ENCODE results near the gene MCF2L2.

The MCF2L2 gene

DNA sequence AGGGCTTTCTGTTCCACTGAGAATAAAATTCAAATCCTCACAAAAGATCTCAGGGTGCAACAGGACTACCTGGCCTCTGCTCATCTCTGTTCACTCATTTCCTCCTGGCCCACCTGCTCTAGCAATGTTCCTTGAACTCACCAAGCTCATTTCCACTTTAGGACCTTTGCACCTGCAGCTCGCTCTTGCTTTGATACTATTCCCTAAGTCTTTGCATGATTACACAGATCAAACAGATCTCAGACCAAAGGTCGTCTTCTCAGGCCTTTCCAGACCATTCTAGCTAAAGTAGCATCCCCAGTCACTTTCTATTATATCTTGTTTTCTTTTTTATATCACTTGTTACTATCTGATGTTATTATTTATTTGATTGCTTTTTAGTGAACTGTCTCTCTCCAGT is 120.7 kb downstream of the MCF2L2 start:
- ChIA-PET CTCF (no interaction called here), POLR2A (no interaction called here)
- DNase-seq (ENCODE audit: extremely low spot score), result no peak
- TF ChIP-seq L3MBTL2 (conservative IDR thresholded peaks at IDR 0.05) (no peak), NFRKB (IDR thresholded peaks at IDR 0.05) (no peak), FOXK2 (IDR thresholded peaks at IDR 0.05) (no peak), LEF1 (IDR thresholded peaks at IDR 0.05; ENCODE audit: borderline replicate concordance) (no peak), PKNOX1 (IDR thresholded peaks at IDR 0.05) (no peak), ELF4 (IDR thresholded peaks at IDR 0.05) (no peak), ARNT (IDR thresholded peaks at IDR 0.05) (no peak), FOXM1 (IDR thresholded peaks at IDR 0.05; ENCODE audit: borderline replicate concordance) (no peak), CTBP1 (IDR thresholded peaks at IDR 0.05; ENCODE audit: borderline replicate concordance) (no peak), ZNF384 (IDR thresholded peaks at IDR 0.05) (no peak), TARDBP (IDR thresholded peaks at IDR 0.05) (no peak), SP1 (IDR thresholded peaks at IDR 0.05) (no peak), SUZ12 (IDR thresholded peaks at IDR 0.05) (no peak), HDGF (IDR thresholded peaks at IDR 0.05; ENCODE audit: borderline replicate concordance) (no peak), BHLHE40 (IDR thresholded peaks at IDR 0.05; ENCODE audit: borderline replicate concordance) (no peak), FOXA1 (IDR thresholded peaks at IDR 0.05) (no peak)

DNA sequence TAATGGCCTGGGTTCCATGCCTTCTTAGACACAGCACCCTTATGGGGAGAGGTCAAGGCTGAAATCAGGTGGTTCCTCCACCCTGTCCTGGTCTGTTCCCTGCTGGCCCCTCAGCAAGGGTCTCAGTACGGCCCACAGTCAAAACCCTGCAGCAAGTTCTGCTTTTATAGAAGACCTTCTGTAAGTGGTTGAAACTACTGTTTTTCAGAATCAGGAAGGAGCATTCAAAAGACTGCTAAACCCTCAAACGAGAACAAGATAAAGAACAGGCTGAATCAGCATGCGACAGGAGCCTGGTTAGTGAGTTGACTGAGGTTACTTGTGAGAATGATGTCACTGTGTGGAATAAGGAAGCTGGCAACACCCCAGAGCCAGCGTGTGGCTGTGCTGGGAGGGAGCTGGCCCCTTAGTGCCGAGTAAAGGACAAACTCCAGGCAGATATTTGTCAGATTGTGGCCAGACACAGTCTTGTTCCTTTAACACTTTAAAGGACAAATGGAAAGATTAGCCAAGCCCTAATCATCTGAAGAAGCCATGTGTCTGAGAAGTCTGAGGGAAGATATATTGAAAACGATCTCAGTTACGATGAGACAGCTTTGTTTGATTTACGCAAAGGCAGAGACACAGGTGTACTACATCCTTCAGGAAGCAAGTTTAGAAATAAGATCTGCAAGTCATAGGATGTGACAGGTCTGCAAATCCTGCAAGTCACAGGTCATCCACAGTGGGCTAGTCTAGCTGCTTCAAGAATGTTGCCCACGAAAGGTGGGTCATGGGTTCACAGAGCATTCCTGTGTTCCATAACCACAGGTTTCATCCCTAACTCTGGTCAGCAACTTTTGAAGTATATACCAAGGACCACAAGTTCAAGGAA is 121.4 kb downstream of the MCF2L2 start:
- CTCF ChIA-PET, result interaction anchor here (0.6 kb wide), 1 partner anchor 13 kb away, joined by 3 read pairs; no protein-coding TSS in a partner anchor
- peak; percentile 9 for DNase-seq (ENCODE audit: extremely low spot score)
- TF ChIP-seq HDGF (IDR thresholded peaks at IDR 0.05; ENCODE audit: borderline replicate concordance) (no peak), TARDBP (IDR thresholded peaks at IDR 0.05) (no peak), SP1 (IDR thresholded peaks at IDR 0.05) (no peak), BHLHE40 (IDR thresholded peaks at IDR 0.05; ENCODE audit: borderline replicate concordance) (no peak), LEF1 (IDR thresholded peaks at IDR 0.05; ENCODE audit: borderline replicate concordance) (no peak), NFRKB (IDR thresholded peaks at IDR 0.05) (no peak), ARNT (IDR thresholded peaks at IDR 0.05) (no peak), ZNF384 (IDR thresholded peaks at IDR 0.05) (no peak), SUZ12 (IDR thresholded peaks at IDR 0.05) (no peak), ELF4 (IDR thresholded peaks at IDR 0.05) (no peak), FOXM1 (IDR thresholded peaks at IDR 0.05; ENCODE audit: borderline replicate concordance) (no peak), L3MBTL2 (conservative IDR thresholded peaks at IDR 0.05) (no peak), FOXA1 (IDR thresholded peaks at IDR 0.05) (no peak)
- POLR2A ChIA-PET, result no interaction called here

DNA sequence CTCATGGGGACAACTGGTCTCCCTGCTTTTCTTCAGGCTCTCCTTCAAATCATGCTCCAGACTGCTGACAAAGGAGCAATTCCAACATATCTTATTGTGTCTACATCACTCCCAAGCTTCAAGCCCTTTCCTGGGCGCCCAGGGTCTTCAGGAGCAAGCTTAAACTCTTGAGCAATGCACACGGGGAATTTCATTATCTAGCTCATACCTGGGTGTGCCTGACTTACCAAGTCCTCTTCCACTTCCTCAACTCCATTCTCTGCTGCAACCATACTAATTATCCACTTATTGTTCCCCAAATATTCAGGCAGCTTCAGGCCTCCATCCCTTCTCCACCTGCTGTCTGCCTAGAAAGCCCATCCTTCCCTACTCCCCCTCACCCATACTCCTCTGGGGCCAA is 124.7 kb downstream of the MCF2L2 start:
- ChIA-PET POLR2A (no interaction called here), CTCF (no interaction called here)
- TF ChIP-seq LEF1 (IDR thresholded peaks at IDR 0.05; ENCODE audit: borderline replicate concordance), result no peak
- no peak for TF ChIP-seq FOXK2 (IDR thresholded peaks at IDR 0.05)
- no peak for TF ChIP-seq FOXA1 (IDR thresholded peaks at IDR 0.05)
- no peak for TF ChIP-seq FOXM1 (IDR thresholded peaks at IDR 0.05; ENCODE audit: borderline replicate concordance)
- no peak for TF ChIP-seq CTBP1 (IDR thresholded peaks at IDR 0.05; ENCODE audit: borderline replicate concordance)
- TF ChIP-seq SUZ12 (IDR thresholded peaks at IDR 0.05), result no peak
- no peak for TF ChIP-seq NFRKB (IDR thresholded peaks at IDR 0.05)
- TF ChIP-seq ARNT (IDR thresholded peaks at IDR 0.05), result no peak
- no peak for TF ChIP-seq ELF4 (IDR thresholded peaks at IDR 0.05)
- TF ChIP-seq ZNF384 (IDR thresholded peaks at IDR 0.05), result no peak
- no peak for TF ChIP-seq TARDBP (IDR thresholded peaks at IDR 0.05)
- no peak for DNase-seq (ENCODE audit: extremely low spot score)

- no peak for DNase-seq (ENCODE audit: extremely low spot score)
- TF ChIP-seq ZNF384 (IDR thresholded peaks at IDR 0.05) (no peak), LEF1 (IDR thresholded peaks at IDR 0.05; ENCODE audit: borderline replicate concordance) (no peak), ARNT (IDR thresholded peaks at IDR 0.05) (no peak), TARDBP (IDR thresholded peaks at IDR 0.05) (no peak), ELF4 (IDR thresholded peaks at IDR 0.05) (no peak), FOXK2 (IDR thresholded peaks at IDR 0.05) (no peak), BHLHE40 (IDR thresholded peaks at IDR 0.05; ENCODE audit: borderline replicate concordance) (no peak), NFRKB (IDR thresholded peaks at IDR 0.05) (no peak)
- POLR2A ChIA-PET, result no interaction called here
- CTCF ChIA-PET, result interaction anchor here (0.6 kb wide), 1 partner anchor 557 kb away, joined by 3 read pairs; no protein-coding TSS in a partner anchor
Observed at GRCh38 chr3:183301937-183302580, 126.4 kb downstream of the MCF2L2 start.

GRCh38 chr3:183300996-183301562 is 127.3 kb downstream of the MCF2L2 start:
- CTCF ChIA-PET, result no interaction called here
- TF ChIP-seq HDGF (IDR thresholded peaks at IDR 0.05; ENCODE audit: borderline replicate concordance), result no peak
- no peak for TF ChIP-seq L3MBTL2 (conservative IDR thresholded peaks at IDR 0.05)
- no peak for TF ChIP-seq PKNOX1 (IDR thresholded peaks at IDR 0.05)
- TF ChIP-seq BHLHE40 (IDR thresholded peaks at IDR 0.05; ENCODE audit: borderline replicate concordance), result no peak
- no peak for TF ChIP-seq FOXM1 (IDR thresholded peaks at IDR 0.05; ENCODE audit: borderline replicate concordance)
- TF ChIP-seq FOXK2 (IDR thresholded peaks at IDR 0.05), result no peak
- TF ChIP-seq SUZ12 (IDR thresholded peaks at IDR 0.05), result no peak
- TF ChIP-seq ELF4 (IDR thresholded peaks at IDR 0.05), result no peak
- no peak for TF ChIP-seq ARNT (IDR thresholded peaks at IDR 0.05)
- TF ChIP-seq LEF1 (IDR thresholded peaks at IDR 0.05; ENCODE audit: borderline replicate concordance), result no peak
- TF ChIP-seq CTBP1 (IDR thresholded peaks at IDR 0.05; ENCODE audit: borderline replicate concordance), result no peak
- no peak for TF ChIP-seq SP1 (IDR thresholded peaks at IDR 0.05)
- no peak for TF ChIP-seq TARDBP (IDR thresholded peaks at IDR 0.05)
- TF ChIP-seq FOXA1 (IDR thresholded peaks at IDR 0.05), result no peak
- no peak for TF ChIP-seq NFRKB (IDR thresholded peaks at IDR 0.05)
- no peak for TF ChIP-seq ZNF384 (IDR thresholded peaks at IDR 0.05)
- POLR2A ChIA-PET, result no interaction called here
- DNase-seq (ENCODE audit: extremely low spot score), result no peak

Measured in HEK293T (cell line).